Fibroblast of peridontal ligament (primary cell): ENCODE measurements around the gene GLRX3.
A peak's percentile ranks its signal among the peaks of the same experiment; 100 is the strongest.

Experiments used
- DNase-seq: peaks from one replicate; pipeline ENCODE4 v3.0.0-alpha.2; 2010; ENCODE audit errors: extremely low read depth

GLRX3 gene

DNA sequence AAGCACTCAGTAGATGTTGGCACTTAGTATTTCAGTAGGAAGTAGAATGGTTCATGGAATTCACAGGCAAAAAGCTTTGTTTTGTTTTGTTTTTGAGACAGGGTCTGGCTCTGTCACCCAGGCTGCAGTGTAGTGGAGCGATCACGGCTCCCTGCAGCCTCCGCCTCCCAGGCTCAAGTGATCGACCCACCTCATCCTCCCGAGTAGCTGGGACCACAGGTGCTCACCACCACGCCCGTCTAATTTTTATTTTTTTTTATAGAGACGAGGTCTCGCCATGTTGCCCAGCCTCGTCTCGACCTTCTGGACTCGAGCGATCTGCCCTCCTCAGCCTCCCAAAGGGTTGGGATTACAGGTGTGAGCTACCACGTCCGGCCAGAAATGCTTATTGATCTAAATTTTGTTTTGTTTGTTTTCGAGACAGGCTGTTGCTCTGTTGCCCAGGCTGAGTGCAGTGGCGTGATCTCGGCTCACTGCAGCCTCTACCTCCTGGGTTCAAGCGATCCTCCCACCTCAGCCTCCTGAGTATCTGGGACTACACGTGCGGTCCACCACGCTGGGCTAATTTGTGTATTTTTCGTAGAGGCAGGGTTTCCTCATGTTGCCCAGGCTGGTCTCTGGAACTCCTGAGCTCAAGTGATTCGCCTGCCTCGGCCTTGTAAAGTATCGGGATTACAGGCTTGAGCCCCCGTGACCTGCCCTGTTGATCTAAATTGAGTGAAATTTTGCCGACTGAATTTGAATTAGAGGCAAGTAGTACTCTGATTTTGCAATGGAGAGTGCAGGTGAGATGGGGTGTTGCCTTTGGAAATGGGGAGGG lies 1.7 kb downstream of the GLRX3 start:
- no peak for DNase-seq

GRCh38 chr10:130138479-130138866 lies 2.3 kb downstream of the GLRX3 start:
- DNase-seq: peak; percentile 26

DNA sequence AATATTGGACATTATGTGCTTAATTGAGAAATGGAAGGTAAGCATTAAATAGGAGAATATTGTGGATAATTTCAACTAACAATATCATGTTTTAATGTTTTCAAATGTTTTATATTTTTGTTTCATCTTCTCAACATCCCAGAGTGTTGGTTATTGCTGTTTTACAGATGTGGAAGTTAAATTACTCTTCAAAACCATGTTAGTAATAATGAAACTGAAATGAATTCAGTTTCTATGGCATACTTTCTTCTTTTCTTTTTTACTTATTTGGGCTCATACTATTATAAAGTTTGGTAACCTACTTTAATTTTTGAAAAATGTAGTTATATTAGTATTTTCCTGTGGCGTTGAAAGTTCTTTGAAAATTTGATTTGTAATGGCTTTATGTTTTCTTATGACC lies 4.2 kb downstream of the GLRX3 start:
- DNase-seq: no peak

GRCh38 chr10:130141038-130141437 lies 4.8 kb downstream of the GLRX3 start:
- no peak for DNase-seq

- DNase-seq: no peak
These were observed 5.3 kb downstream of the GLRX3 start for GRCh38 chr10:130141460-130141859.

DNA sequence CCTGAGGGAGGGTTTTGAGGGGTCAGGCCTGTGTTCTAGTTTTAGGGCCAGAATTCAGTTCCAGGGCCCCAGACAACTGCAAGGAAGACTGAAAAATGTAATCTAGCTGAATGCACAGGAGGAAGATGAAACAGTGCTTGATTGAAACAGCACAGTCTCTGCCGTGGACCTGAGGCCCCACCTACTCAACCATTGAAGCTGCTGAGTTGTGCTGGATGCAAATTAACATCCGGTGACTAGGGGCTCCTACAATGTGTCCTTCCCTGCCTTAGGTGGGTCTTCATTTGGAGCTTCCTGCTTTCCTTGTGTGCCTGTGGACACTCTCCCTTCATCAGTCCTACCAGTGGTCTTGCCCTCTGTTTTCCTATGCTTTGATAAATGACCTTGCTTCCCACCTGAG lies 5.7 kb downstream of the GLRX3 start:
- DNase-seq: no peak

- DNase-seq: no peak
These were observed 9.9 kb downstream of the GLRX3 start for GRCh38 chr10:130146042-130146441.

- DNase-seq: no peak
These were observed 23.1 kb downstream of the GLRX3 start for GRCh38 chr10:130159192-130159794.

DNA sequence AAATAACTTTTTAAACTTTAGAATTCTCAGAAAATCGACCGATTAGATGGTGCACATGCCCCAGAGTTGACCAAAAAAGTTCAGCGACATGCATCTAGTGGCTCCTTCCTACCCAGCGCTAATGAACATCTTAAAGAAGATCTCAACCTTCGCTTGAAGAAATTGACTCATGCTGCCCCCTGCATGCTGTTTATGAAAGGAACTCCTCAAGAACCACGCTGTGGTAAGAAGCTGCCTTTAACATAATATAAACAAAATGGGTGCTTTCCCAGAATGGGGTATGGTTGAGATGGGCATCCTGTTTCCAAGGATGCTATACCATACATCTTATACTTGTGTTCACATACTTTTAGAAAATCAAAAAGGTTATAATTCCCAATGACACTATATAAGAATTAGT lies 24.6 kb downstream of the GLRX3 start:
- DNase-seq: peak; percentile 6

GRCh38 chr10:130161331-130161730 lies 25.1 kb downstream of the GLRX3 start:
- no peak for DNase-seq

GRCh38 chr10:130167193-130167592 lies 31.0 kb downstream of the GLRX3 start:
- no peak for DNase-seq

- DNase-seq: no peak
These were observed 31.5 kb downstream of the GLRX3 start for GRCh38 chr10:130167707-130168106.

- DNase-seq: peak; percentile 75
These were observed 33.1 kb downstream of the GLRX3 start for GRCh38 chr10:130169136-130169859.

GRCh38 chr10:130171196-130171595 lies 35.0 kb downstream of the GLRX3 start:
- no peak for DNase-seq

DNA sequence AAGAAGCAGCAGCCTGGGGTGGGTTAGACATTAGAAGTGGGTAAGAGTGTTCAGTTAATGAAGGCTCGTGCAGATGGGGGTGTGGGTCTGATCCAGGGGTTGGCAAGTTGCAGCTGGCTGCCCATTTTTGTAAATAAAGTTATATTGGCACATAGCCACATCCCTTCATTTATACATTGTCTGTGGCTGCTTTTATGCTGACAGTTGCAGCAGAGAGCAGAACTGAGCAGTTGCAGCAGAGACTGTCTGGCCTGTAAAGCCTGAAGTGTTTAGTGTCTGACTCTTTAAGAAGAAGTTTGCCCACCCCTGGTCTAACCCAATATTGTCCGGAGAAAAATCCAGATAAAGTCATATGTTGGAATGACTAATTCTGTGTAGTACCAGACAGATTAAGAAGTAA lies 38.1 kb downstream of the GLRX3 start:
- peak; percentile 19 for DNase-seq

DNA sequence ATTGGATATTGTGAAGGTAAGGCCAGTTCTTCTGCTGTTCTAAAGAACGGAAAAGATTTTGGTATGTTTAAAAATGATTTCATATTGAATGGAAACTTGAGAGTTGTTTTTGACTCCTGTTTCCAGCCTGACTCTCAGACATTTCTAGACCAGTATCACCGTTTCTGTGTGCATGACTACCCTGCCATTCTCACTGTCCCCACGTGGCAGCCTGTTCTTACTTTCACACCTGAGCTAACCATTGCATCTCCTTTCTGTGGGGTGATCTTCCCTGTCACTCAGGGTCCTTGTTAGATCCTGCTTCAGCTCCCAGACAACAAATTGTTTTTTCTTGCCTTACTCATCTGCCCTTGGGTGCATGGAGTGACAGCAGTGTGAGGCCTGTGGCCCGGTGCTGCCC lies 38.9 kb downstream of the GLRX3 start:
- no peak for DNase-seq

DNA sequence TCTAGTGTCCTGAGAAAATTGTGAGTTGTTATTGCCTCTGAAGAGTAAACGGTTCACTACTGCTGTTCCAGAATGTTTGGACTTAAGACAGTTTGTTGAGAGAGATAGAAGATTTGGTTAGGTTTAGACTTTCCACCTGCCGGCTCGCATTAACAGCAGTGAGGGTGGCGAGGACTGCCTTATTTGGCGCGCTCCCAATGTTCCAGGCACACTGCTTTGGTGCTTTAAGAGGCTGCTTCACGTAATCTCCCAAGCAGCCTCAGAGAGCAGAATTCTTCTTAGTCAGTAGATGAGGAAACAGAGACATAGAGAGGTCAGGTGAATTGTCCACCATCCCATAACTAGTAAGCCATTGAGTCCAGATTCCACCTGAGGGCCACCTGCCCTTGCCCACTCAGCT lies 41.1 kb downstream of the GLRX3 start:
- no peak for DNase-seq

DNA sequence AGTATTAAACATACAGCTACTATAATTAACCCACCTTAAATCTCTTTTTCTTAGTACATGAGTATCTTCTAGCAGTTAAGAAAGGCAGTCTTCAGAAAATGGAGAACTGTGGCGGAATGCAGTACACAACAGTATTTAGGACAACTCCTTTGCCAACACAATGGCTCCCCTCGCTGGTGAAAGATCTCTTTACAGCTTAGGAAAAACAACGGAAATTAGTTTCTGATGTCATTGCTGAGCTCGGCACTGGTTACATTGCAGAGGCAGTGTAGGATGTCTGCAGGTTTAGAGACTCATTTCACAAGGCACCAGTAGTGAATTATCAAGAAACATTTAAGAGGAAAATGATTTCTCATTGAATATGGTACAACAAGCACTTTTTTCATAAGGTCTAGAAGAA lies 43.4 kb downstream of the GLRX3 start:
- DNase-seq: peak; percentile 90

GRCh38 chr10:130180416-130180815 lies 44.2 kb downstream of the GLRX3 start:
- DNase-seq: no peak

- no peak for DNase-seq
These were observed 45.7 kb downstream of the GLRX3 start for GRCh38 chr10:130181858-130182257.

GRCh38 chr10:130185591-130185990 lies 49.4 kb downstream of the GLRX3 start:
- no peak for DNase-seq

GRCh38 chr10:130188195-130189175 lies 52.3 kb downstream of the GLRX3 start:
- DNase-seq: no peak
